ENCODE data around the gene LACTBL1.

The LACTBL1 gene

DNA sequence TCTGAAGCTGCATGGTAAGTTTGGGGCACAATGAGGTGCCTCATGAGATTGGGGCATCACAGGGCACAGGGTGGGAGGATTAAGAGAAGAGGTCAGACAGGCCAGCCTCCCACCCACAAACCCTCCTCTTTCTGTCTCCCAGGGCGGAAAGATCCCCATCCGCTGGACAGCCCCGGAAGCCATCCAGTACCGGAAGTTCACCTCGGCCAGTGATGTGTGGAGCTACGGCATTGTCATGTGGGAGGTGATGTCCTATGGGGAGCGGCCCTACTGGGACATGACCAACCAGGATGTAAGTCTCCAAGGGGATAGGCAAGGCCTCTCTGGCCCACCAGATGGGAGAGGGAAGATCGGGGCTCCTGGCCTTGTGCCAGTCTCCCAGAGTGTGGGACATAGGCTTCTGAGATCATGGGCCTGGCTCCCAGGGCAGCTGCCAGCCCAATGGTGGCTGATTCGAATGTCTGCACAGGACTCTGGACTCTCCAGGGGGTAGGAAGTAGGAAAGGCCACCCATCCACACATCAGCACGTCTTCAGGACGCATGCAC lies 63.7 kb downstream of the LACTBL1 start:
- DNase-seq = no peak

GRCh38 chr1:22907528-22907927 lies 65.1 kb downstream of the LACTBL1 start:
- DNase-seq = no peak

DNA sequence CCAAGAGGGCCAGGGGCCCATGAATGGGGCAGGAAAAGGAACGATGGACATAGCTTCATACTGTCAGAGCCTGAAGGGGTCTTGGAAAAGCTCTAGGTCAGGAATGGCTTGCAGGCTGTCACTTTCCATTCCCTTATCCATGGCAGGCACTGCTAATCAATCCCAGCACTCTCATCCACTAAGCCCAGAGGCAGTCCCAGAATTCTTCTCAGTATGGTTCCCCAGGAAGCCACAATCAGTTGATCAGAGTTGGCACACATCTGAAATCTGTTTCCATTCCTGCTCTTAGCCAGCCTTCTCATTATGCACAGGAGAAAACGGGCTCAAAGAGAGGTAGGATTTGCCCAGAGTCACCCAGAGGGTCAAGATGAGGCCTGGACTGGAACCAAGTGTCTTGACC lies 65.7 kb downstream of the LACTBL1 start:
- no peak for DNase-seq

- no peak for DNase-seq
Observed at GRCh38 chr1:22903113-22903512, 69.6 kb downstream of the LACTBL1 start.
